ENCODE measurements around the gene ANKRD18A.
A peak's percentile ranks its signal among the peaks of the same experiment; 100 is the strongest.
"Not testable (repeated sequence)": the region's sequence is repeated elsewhere in the genome, so short reads cannot be mapped to it uniquely, and the experiment has no call there.

Gene ANKRD18A

GRCh38 chr9:38622951-38623350 lies 2.6 kb upstream of the ANKRD18A start:
- DNase-seq: no peak

GRCh38 chr9:38622288-38622674 lies 1.9 kb upstream of the ANKRD18A start:
- peak; percentile 74 for DNase-seq

GRCh38 chr9:38621434-38622287 lies 1.3 kb upstream of the ANKRD18A start:
- peak; percentile 68 for DNase-seq

GRCh38 chr9:38619556-38620447 lies 594 bp downstream of the ANKRD18A start:
- DNase-seq: peak; percentile 67

GRCh38 chr9:38598029-38598745 lies 22.2 kb downstream of the ANKRD18A start:
- DNase-seq: not testable (repeated sequence)

GRCh38 chr9:38595117-38595516 lies 25.3 kb downstream of the ANKRD18A start:
- not testable (repeated sequence) for DNase-seq

GRCh38 chr9:38591346-38592063 lies 28.9 kb downstream of the ANKRD18A start:
- not testable (repeated sequence) for DNase-seq

GRCh38 chr9:38583765-38584164 lies 36.6 kb downstream of the ANKRD18A start:
- DNase-seq: peak; percentile 16

GRCh38 chr9:38580112-38580511 lies 40.3 kb downstream of the ANKRD18A start:
- DNase-seq: not testable (repeated sequence)

- not testable (repeated sequence) for DNase-seq
These were observed 44.2 kb downstream of the ANKRD18A start for GRCh38 chr9:38576181-38576580.

GRCh38 chr9:38566048-38566447 lies 54.3 kb downstream of the ANKRD18A start:
- not testable (repeated sequence) for DNase-seq

- DNase-seq: not testable (repeated sequence)
These were observed 55.2 kb downstream of the ANKRD18A start for GRCh38 chr9:38565178-38565577.

- not testable (repeated sequence) for DNase-seq
These were observed 56.5 kb downstream of the ANKRD18A start for GRCh38 chr9:38563911-38564310.

GRCh38 chr9:38561134-38561533 lies 59.3 kb downstream of the ANKRD18A start:
- not testable (repeated sequence) for DNase-seq

- DNase-seq: not testable (repeated sequence)
These were observed 61.2 kb downstream of the ANKRD18A start for GRCh38 chr9:38559172-38559571.

- not testable (repeated sequence) for DNase-seq
These were observed 62.6 kb downstream of the ANKRD18A start for GRCh38 chr9:38557746-38558145.

- DNase-seq: not testable (repeated sequence)
These were observed 65.4 kb downstream of the ANKRD18A start for GRCh38 chr9:38554966-38555365.

GRCh38 chr9:38553019-38553418 lies 67.4 kb downstream of the ANKRD18A start:
- not testable (repeated sequence) for DNase-seq

- DNase-seq: not testable (repeated sequence)
These were observed 73.8 kb downstream of the ANKRD18A start for GRCh38 chr9:38546497-38547163.

GRCh38 chr9:38540535-38540934 lies 79.9 kb downstream of the ANKRD18A start:
- not testable (repeated sequence) for DNase-seq

GRCh38 chr9:38529317-38529716 lies 91.1 kb downstream of the ANKRD18A start:
- no peak for DNase-seq

- no peak for DNase-seq
These were observed 92.9 kb downstream of the ANKRD18A start for GRCh38 chr9:38527503-38527902.

Measured in NCI-H526 treated with DMSO at 0.1 percent for 48 hours (cell line).